Activated T-cell treated with anti-CD3 and anti-CD28 coated beads, Interleukin-2, amount 50 U/mL, for 72 hours (primary cell): Measurements from ENCODE around the gene SLCO2B1. TPM values are rescaled to one million over a fixed set of nuclear protein-coding genes. Genes with fewer than 3 reads are reported as not detected.

Source experiments
- ATAC-seq, 2 donors: fragments of 150-1000 bp; cut with Tn5 transposase; replicated peaks in 1 of 2; 2 replicates each; pipeline ENCODE4 v1.10.0; 2021; ENCODE audit warnings: moderate library complexity in 2 of 2, mild to moderate bottlenecking in 1 of 2
- DNase-seq, 2 donors: peaks; one replicate each; pipeline ENCODE4 v3.0.0; 2021 to 2022; ENCODE audit warnings: mixed read lengths in 1 of 2
- H3K27ac Mint-ChIP-seq: one replicate; pipeline ENCODE4 v1.8.0; 2022; ENCODE audit warnings: mild to moderate bottlenecking, moderate library complexity, mixed read lengths
- H3K27me3 Mint-ChIP-seq: one replicate; pipeline ENCODE4 v1.8.0; 2022; ENCODE audit warnings: low read depth, mixed read lengths
- H3K36me3 Mint-ChIP-seq, 2 donors: one replicate each; pipeline ENCODE4 v1.8.0; 2022; ENCODE audit warnings: mixed read lengths in 2 of 2, mild to moderate bottlenecking in 1 of 2; ENCODE audit not compliant: insufficient read depth in 2 of 2
- H3K4me1 Mint-ChIP-seq: one replicate; pipeline ENCODE4 v1.8.0; 2022; ENCODE audit warnings: low read depth, mixed read lengths
- H3K4me3 Mint-ChIP-seq, 2 donors: one replicate each; pipeline ENCODE4 v1.8.0; 2022; ENCODE audit warnings: mild to moderate bottlenecking in 2 of 2, mixed read lengths in 2 of 2, moderate library complexity in 2 of 2
- H3K9me3 Mint-ChIP-seq, 2 donors: one replicate each; pipeline ENCODE4 v1.8.0; 2022; ENCODE audit warnings: mixed read lengths in 2 of 2
- total RNA-seq, 2 donors: library from RNA; stranded (reverse); gene quantifications; one replicate each; pipeline ENCODE4 v1.2.3, GENCODE V29; 2022

SLCO2B1 gene
- total RNA-seq, 2 donors from 2014 or later, result not detected

- ATAC-seq, result no peak
- peaks cover 40% of the 10 kb centered on the region for H3K27me3 Mint-ChIP-seq
- H3K36me3 Mint-ChIP-seq, result no peaks in the 10 kb centered on the region
- H3K27ac Mint-ChIP-seq, result no peak overlapping the region
- DNase-seq, result no peak
- H3K4me3 Mint-ChIP-seq, result no peak overlapping the region
- H3K4me1 Mint-ChIP-seq, result peaks cover under 1% of the 10 kb centered on the region
- H3K9me3 Mint-ChIP-seq, result no peaks in the 10 kb centered on the region
Measured at GRCh38 chr11:75237050-75237449, 86.1 kb downstream of the SLCO2B1 start.

- DNase-seq (no peak), ATAC-seq (no peak)
- Mint-ChIP-seq H3K4me3 (no peak overlapping the region), H3K27ac (no peak overlapping the region), H3K9me3 (no peaks in the 10 kb centered on the region), H3K27me3 (peaks cover 49% of the 10 kb centered on the region), H3K4me1 (peaks cover 5% of the 10 kb centered on the region), H3K36me3 (no peaks in the 10 kb centered on the region)
Measured at GRCh38 chr11:75238595-75239440, 87.9 kb downstream of the SLCO2B1 start.

DNA sequence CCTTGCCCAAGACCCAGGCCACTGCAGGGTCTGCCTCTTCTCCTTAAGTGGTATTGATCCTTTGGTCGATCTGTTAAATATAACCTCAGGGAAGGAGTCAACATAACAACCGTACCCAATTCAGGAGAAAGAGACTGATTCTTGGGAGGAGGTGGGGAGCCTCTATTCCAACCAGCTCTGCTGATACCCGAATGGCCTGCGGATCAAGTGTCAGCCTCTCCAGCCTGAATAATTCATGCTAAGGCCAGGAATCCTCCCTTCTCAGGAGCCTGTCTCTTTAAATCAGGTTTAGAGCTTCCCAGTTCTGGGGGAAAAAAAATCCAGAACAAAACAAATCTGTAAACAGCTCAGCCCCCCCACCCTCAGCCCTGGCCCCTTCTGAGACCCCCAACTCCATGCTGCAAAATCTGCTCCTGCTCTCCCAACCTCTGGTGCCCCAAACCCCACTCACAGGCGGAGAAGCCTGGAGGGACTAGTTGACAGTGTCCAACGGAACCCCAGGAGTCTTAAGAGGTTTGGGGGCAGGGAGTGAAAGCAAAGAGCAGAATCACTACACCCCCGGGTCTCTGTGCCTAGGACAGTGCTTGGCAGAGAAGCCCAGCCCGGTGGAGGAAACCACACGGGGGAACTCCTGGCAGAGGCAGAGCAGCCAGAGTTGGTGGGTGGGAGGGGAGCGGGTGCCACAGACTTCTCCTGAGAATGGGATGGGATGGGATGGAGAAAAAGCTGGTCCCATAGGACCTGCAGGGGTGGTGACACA, 88.8 kb downstream of the SLCO2B1 start:
- ATAC-seq, result no peak
- Mint-ChIP-seq H3K9me3 (no peaks in the 10 kb centered on the region), H3K27ac (no peak overlapping the region), H3K36me3 (no peaks in the 10 kb centered on the region), H3K4me1 (peaks cover 5% of the 10 kb centered on the region), H3K4me3 (peak overlapping the region; percentile 86 to 89), H3K27me3 (peaks cover 47% of the 10 kb centered on the region)
- DNase-seq, result no peak

- no peak for ATAC-seq
- H3K27ac Mint-ChIP-seq, result no peak within 1 kb of the TSS
- peak; percentile 13 to 22 for DNase-seq
- no peaks in the 10 kb centered on the region for H3K9me3 Mint-ChIP-seq
- peak within 1 kb of the TSS; percentile 86 to 89 for H3K4me3 Mint-ChIP-seq
- peaks cover 5% of the 10 kb centered on the region for H3K4me1 Mint-ChIP-seq
- no peaks in the 10 kb centered on the region for H3K36me3 Mint-ChIP-seq
- peaks cover 47% of the 10 kb centered on the region for H3K27me3 Mint-ChIP-seq
Measured at GRCh38 chr11:75240311-75241035, 89.6 kb downstream of the SLCO2B1 start, which contains the start of gene TPBGL. Gene TPBGL (plus strand): TSS chr11:75240774. CDS start chr11:75241050, 276 bp downstream.

GRCh38 chr11:75241036-75241905, 90.4 kb downstream of the SLCO2B1 start:
- DNase-seq, result peak; percentile 88 to 94
- no peaks in the 10 kb centered on the region for H3K9me3 Mint-ChIP-seq
- H3K4me3 Mint-ChIP-seq, result peak overlapping the region; percentile 72 to 74
- peak; percentile 92 for ATAC-seq
- no peaks in the 10 kb centered on the region for H3K36me3 Mint-ChIP-seq
- H3K27ac Mint-ChIP-seq, result no peak overlapping the region
- peaks cover 47% of the 10 kb centered on the region for H3K27me3 Mint-ChIP-seq
- H3K4me1 Mint-ChIP-seq, result peaks cover 5% of the 10 kb centered on the region

- DNase-seq (no peak), ATAC-seq (peak; percentile 49 to 51)
- H3K4me1 Mint-ChIP-seq, result peaks cover 5% of the 10 kb centered on the region
- peak overlapping the region; percentile 83 for H3K4me3 Mint-ChIP-seq
- no peaks in the 10 kb centered on the region for H3K9me3 Mint-ChIP-seq
- no peaks in the 10 kb centered on the region for H3K36me3 Mint-ChIP-seq
- peaks cover 47% of the 10 kb centered on the region for H3K27me3 Mint-ChIP-seq
- peak overlapping the region; percentile 27 for H3K27ac Mint-ChIP-seq
Measured at GRCh38 chr11:75241906-75242644, 91.2 kb downstream of the SLCO2B1 start.

DNA sequence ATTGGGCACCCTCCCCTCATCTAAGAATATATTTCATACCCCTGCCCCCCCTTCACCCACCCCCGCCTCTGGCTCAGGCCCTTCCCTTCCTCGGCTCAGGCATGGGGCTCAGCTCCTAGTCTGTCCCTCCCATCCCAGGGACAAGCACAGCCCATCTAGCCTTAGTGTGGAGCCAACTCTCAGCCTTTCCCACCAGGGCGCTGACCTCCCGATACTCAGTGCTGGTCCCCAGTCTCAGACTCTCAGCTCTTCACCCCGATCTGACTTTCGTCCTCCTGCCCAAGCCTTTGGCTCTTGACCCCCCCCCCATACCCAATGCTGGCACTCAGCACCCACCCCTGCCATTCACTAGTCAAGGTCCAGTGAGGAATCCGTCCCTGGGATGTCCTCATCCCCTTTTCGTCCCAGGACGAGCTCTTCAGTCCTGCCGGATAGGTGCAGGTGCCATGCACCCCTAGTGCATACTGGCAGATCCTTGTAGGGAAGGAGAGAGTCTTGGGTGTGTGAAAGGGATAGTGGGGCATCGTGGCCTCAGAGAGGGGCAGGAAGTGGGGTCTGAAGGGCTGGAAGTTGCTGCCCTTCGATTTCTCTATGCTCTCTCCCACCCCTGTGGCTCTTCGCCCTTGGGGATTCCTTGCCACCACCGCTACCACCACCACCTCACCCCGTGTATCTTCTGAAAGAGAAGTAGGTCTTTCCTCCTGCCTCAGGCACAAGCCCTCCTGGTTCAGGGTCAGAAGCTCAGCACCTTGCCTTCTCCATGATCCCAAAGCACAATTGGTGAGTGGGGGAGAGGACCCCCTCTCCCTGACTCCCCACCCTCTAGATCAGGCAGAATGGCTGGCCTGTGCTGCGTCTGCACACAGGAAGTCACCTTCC, 92.1 kb downstream of the SLCO2B1 start:
- H3K27ac Mint-ChIP-seq, result no peak overlapping the region
- ATAC-seq (no peak), DNase-seq (no peak)
- no peaks in the 10 kb centered on the region for H3K9me3 Mint-ChIP-seq
- H3K27me3 Mint-ChIP-seq, result peaks cover 42% of the 10 kb centered on the region
- H3K4me3 Mint-ChIP-seq, result peak overlapping the region; percentile 83
- peaks cover 5% of the 10 kb centered on the region for H3K4me1 Mint-ChIP-seq
- H3K36me3 Mint-ChIP-seq, result no peaks in the 10 kb centered on the region

DNA sequence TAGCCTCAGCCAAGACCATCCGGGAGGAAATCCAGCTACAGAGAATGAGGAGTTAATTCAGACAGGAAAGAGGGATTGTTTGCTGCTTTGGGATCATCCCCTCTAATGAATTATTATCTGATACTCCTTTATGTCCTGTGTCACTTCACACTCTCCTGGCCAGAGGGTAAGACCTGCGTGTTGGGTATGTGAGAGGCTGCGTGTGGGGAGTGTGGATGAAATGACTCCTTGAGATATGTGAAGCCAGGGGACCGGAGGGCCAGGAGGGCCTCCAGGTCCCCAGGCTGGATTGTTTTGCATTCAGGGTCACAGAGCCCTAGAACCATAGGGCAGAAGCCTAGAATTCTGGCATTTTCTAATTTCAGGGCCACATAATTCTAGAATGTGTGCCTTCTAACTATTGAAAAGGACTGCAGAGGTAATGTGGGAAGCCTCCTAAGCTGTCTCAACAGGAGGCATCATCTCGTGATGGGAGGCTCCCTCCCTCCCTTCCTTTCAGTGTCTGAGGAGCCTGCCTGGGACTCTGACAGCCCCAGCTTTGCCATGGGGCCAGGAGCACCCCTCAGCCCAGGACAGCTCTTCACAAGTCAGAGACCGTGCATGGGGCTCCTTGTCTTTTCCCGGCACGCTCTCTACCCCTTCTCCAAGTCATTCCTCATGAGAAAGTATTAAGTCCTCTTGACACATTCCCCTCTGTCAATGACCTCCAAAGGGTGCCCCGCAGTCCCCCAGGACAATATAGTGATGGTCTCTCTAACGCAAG, 93.3 kb downstream of the SLCO2B1 start:
- peaks cover 34% of the 10 kb centered on the region for H3K27me3 Mint-ChIP-seq
- H3K4me3 Mint-ChIP-seq, result no peak overlapping the region
- H3K27ac Mint-ChIP-seq, result no peak overlapping the region
- H3K9me3 Mint-ChIP-seq, result no peaks in the 10 kb centered on the region
- peaks cover 5% of the 10 kb centered on the region for H3K4me1 Mint-ChIP-seq
- DNase-seq (no peak), ATAC-seq (no peak)
- H3K36me3 Mint-ChIP-seq, result no peaks in the 10 kb centered on the region

DNA sequence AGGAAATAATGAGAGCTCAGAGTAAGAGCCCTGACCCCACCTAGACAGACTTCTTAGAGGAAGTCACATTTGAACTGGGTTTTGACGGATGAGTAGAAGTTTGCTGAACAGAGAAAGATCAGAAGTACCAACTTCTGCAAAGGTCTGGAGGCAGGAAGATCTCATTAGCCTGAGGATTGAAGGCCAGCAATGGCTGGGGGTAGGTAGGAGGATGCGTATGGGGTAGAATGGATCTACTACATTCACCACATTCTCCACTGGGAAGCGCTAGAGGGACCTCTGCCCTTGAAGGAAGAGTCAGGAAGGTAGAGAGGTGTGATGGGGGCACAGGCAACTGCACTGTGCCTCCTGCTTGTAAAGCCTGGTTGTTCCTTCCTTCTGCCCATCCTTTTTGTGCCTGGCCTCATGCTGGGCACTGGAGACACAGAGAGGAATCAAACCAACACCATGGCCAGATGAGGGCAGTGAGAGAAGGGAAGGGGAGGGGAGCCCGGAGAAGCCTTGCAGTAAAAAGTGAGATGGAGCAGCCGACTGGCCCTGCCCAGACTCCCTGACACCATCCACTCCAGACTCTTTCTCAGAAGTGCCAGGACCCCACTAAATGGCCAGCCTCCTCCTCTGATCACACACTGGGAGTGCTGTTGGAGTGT, 94.6 kb downstream of the SLCO2B1 start:
- H3K36me3 Mint-ChIP-seq, result no peaks in the 10 kb centered on the region
- H3K9me3 Mint-ChIP-seq, result no peaks in the 10 kb centered on the region
- no peak for DNase-seq
- H3K4me3 Mint-ChIP-seq, result no peak overlapping the region
- H3K27me3 Mint-ChIP-seq, result peaks cover 23% of the 10 kb centered on the region
- ATAC-seq, result no peak
- H3K4me1 Mint-ChIP-seq, result peaks cover 5% of the 10 kb centered on the region
- no peak overlapping the region for H3K27ac Mint-ChIP-seq

- no peak for ATAC-seq
- H3K27ac Mint-ChIP-seq, result no peak overlapping the region
- DNase-seq, result no peak
Measured at GRCh38 chr11:75246006-75246670, 95.2 kb downstream of the SLCO2B1 start.

More at GRCh38 chr11:75246006-75246670, 95.2 kb downstream of the SLCO2B1 start:
- peaks cover 23% of the 10 kb centered on the region for H3K27me3 Mint-ChIP-seq
- H3K4me3 Mint-ChIP-seq, result no peak overlapping the region
- H3K9me3 Mint-ChIP-seq, result no peaks in the 10 kb centered on the region
- H3K36me3 Mint-ChIP-seq, result no peaks in the 10 kb centered on the region
- H3K4me1 Mint-ChIP-seq, result peaks cover 5% of the 10 kb centered on the region
